ENCODE data around the gene FAM136A. TPM values are rescaled to one million over a fixed set of nuclear protein-coding genes. Genes with fewer than 3 reads are reported as not detected.

Gene FAM136A
- total and polyA plus RNA-seq, 2 of the 13 experiments (the other 11 are each of a cell fraction or from before 2014, with no cell fraction given), result 77.8 to 126 TPM

DNA sequence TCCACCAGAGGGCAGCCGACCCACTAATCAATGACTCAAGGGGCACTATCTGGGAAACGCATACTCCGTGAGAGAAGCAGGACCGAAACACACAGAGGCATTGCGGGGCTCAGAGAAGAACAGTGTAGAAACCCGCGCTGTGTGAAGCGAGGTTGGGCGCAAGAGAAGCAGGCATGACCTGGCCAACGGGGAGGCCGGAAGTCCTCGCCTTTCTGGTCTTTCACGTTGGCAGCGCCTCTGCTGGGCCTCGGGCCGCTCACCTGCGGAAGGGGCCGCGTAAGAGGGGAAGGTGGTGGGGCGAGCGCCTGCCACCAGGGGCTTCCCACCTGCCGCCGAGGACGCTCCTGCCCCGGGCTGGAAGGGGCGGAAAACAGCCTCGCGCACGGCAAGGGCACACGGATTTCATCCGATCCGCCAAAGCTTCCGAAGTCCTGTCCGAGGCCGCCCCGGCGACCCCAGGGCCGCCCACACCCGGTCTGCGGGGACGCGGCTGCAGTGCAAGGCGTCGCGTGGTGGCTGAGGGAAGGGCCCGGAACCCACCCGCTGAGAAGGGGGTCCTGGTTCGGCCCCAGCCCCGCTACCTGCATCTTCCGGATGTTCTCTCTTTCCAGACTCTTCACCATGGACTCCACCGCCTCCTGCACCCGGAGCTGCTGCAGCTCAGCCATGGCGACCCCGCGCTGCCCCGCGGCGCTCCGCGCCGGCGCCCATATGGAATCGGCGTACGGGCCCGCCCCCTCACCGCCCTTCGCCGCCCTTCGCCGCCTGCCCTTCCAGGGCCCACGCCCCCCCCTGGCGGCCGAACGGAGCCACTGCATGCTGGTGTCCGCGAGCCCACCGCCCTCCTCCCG, at the start of gene FAM136A (continued):
- TF ChIP-seq ZBTB39 (CRISPR knock-in tag; IDR thresholded peaks at IDR 0.05) (peak; percentile 88; the same call in 1 of the 2 replicates), ZNF850 (CRISPR knock-in tag; conservative IDR thresholded peaks at IDR 0.05) (peak; percentile 75; the same call in 1 of the 2 replicates), ELF1 (CRISPR knock-in tag; IDR thresholded peaks at IDR 0.05) (peak; percentile 83), ZNF224 (CRISPR knock-in tag; IDR thresholded peaks at IDR 0.05) (peak; percentile 98; the same call in 1 of the 2 replicates), BRD4 (CRISPR knock-in tag; IDR thresholded peaks at IDR 0.05) (peak; percentile 92), KDM1A (CRISPR knock-in tag; IDR thresholded peaks at IDR 0.05) (0 out of 2 replicates have a peak, but pooled peaks have one; percentile 11), XBP1 (CRISPR knock-in tag; IDR thresholded peaks at IDR 0.05) (peak; percentile 90; the same call in 1 of the 2 replicates), ZNF530 (CRISPR knock-in tag; IDR thresholded peaks at IDR 0.05; ENCODE audit: low read depth) (peak; percentile 89), HNRNPUL1 (IDR thresholded peaks at IDR 0.05; ENCODE audit: low read depth, low read length) (no peak), TFDP2 (CRISPR knock-in tag; IDR thresholded peaks at IDR 0.05) (peak; percentile 69), ZNF605 (CRISPR knock-in tag; IDR thresholded peaks at IDR 0.05) (peak; percentile 89), ZSCAN9 (CRISPR knock-in tag; IDR thresholded peaks at IDR 0.05; ENCODE audit: borderline replicate concordance) (no peak; the same call in none of the 2 replicates), RARA (CRISPR knock-in tag; IDR thresholded peaks at IDR 0.05) (peak; percentile 43), ESRRA (CRISPR knock-in tag; IDR thresholded peaks at IDR 0.05; ENCODE audit: low read depth) (peak; percentile 84), ZNF773 (CRISPR knock-in tag; IDR thresholded peaks at IDR 0.05; ENCODE audit: borderline replicate concordance) (peak; percentile 79; the same call in 1 of the 2 replicates), ZNF766 (CRISPR knock-in tag; IDR thresholded peaks at IDR 0.05; ENCODE audit: borderline replicate concordance) (no peak; the same call in none of the 2 replicates), MAX (IDR thresholded peaks at IDR 0.05) (peak; percentile 83), RNF2 (conservative IDR thresholded peaks at IDR 0.05; ENCODE audit: low read depth) (peak; percentile 92), TBP (CRISPR knock-in tag; IDR thresholded peaks at IDR 0.05) (no peak), ZNF503 (CRISPR knock-in tag; IDR thresholded peaks at IDR 0.05) (peak; percentile 44; the same call in 1 of the 2 replicates), ZBTB42 (CRISPR knock-in tag; IDR thresholded peaks at IDR 0.05) (peak; percentile 82)
- TF ChIP-seq, protein P1, sequence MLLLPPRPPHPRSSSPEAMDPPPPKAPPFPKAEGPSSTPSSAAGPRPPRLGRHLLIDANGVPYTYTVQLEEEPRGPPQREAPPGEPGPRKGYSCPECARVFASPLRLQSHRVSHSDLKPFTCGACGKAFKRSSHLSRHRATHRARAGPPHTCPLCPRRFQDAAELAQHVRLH (CRISPR knock-in tag; IDR thresholded peaks at IDR 0.05; ENCODE audit: borderline replicate concordance, low read depth), result peak; percentile 25; the same call in 1 of the 2 replicates
- TF ChIP-seq, protein P2, sequence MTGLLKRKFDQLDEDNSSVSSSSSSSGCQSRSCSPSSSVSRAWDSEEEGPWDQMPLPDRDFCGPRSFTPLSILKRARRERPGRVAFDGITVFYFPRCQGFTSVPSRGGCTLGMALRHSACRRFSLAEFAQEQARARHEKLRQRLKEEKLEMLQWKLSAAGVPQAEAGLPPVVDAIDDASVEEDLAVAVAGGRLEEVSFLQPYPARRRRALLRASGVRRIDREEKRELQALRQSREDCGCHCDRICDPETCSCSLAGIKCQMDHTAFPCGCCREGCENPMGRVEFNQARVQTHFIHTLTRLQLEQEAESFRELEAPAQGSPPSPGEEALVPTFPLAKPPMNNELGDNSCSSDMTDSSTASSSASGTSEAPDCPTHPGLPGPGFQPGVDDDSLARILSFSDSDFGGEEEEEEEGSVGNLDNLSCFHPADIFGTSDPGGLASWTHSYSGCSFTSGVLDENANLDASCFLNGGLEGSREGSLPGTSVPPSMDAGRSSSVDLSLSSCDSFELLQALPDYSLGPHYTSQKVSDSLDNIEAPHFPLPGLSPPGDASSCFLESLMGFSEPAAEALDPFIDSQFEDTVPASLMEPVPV (CRISPR knock-in tag; IDR thresholded peaks at IDR 0.05), result peak; percentile 75

Data from HepG2 (cell line).